Right ventricle myocardium superior (tissue), 1 donor: ENCODE results near the gene TNFAIP8L2. TPM values are rescaled to one million over a fixed set of nuclear protein-coding genes. Genes with fewer than 3 reads are reported as not detected.

Source experiments
- total RNA-seq: library from RNA; stranded (reverse); fragmentation: NEBNext Ultra II Directional; extraction: Animal tissue kit (Norgen Biotek cat#: 25700); gene quantifications from one replicate; pipeline ENCODE4 v1.2.1, GENCODE V29; 2021
- donor health status: DM: no; HTN: yes; CAD: no; lungs with severe emphysema.

TNFAIP8L2 gene
- total RNA-seq, 1 donor from 2014 or later: 1.5 TPM

Other genes with a start within 250 kb of the TNFAIP8L2 start
- gene SETDB1, start 230.3 kb upstream of the TNFAIP8L2 start, total RNA-seq: 15.7 TPM
- 82.5 TPM for gene CERS2, start 181.8 kb upstream of the TNFAIP8L2 start, total RNA-seq
- not detected for gene ANXA9, start 174.4 kb upstream of the TNFAIP8L2 start, total RNA-seq
- gene MINDY1, start 149.7 kb upstream of the TNFAIP8L2 start, total RNA-seq: 41.6 TPM
- 41.3 TPM for gene PRUNE1, start 148.2 kb upstream of the TNFAIP8L2 start, total RNA-seq
- 0.43 TPM for gene BNIPL, start 120.1 kb upstream of the TNFAIP8L2 start, total RNA-seq
- 7.3 TPM for gene C1orf56, start 108.9 kb upstream of the TNFAIP8L2 start, total RNA-seq
- 24.3 TPM for gene CDC42SE1, start 97.0 kb upstream of the TNFAIP8L2 start, total RNA-seq
- gene MLLT11, start 96.3 kb upstream of the TNFAIP8L2 start, total RNA-seq: 2.9 TPM
- gene GABPB2, start 85.9 kb upstream of the TNFAIP8L2 start, total RNA-seq: 9.5 TPM
- 56.6 TPM for gene SEMA6C, start 10.0 kb upstream of the TNFAIP8L2 start, total RNA-seq
- 10.7 TPM for gene LYSMD1, start 9.3 kb downstream of the TNFAIP8L2 start, total RNA-seq
- gene SCNM1, start 9.5 kb downstream of the TNFAIP8L2 start, total RNA-seq: 17.5 TPM
- gene TMOD4, start 19.3 kb downstream of the TNFAIP8L2 start, total RNA-seq: not detected
- gene VPS72, start 33.5 kb downstream of the TNFAIP8L2 start, total RNA-seq: 37.5 TPM
- gene PIP5K1A, start 41.9 kb downstream of the TNFAIP8L2 start, total RNA-seq: 33.5 TPM
- 138 TPM for gene PSMD4, start 98.1 kb downstream of the TNFAIP8L2 start, total RNA-seq
- gene ZNF687, start 125.7 kb downstream of the TNFAIP8L2 start, total RNA-seq: 12.4 TPM
- gene PI4KB, start 170.8 kb downstream of the TNFAIP8L2 start, total RNA-seq: 41.0 TPM
- 16.3 TPM for gene RFX5, start 190.6 kb downstream of the TNFAIP8L2 start, total RNA-seq
- 119 TPM for gene SELENBP1, start 216.1 kb downstream of the TNFAIP8L2 start, total RNA-seq
- gene PSMB4, start 242.9 kb downstream of the TNFAIP8L2 start, total RNA-seq: 177 TPM